ENCODE data around the gene LSR.

DNA sequence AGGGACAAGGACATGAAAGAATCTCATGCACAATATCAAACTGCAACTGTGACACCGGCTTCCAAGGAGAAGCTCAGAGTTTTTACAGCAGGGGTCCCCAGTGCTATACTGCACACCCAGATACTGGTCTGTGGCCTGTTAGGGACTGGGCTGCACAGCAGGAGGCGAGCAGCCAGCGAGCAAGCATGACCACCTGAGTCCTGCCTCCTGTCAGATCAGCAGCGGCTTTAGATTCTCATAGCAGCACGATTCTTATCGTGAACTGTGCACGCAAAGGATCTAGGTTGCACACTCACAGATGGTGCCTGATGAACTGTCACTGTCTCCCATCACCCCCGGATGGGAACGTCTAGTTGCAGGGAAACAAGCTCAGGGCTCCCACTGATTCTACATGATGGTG lies 67.1 kb downstream of the LSR start:
- TF ChIP-seq, protein P1, sequence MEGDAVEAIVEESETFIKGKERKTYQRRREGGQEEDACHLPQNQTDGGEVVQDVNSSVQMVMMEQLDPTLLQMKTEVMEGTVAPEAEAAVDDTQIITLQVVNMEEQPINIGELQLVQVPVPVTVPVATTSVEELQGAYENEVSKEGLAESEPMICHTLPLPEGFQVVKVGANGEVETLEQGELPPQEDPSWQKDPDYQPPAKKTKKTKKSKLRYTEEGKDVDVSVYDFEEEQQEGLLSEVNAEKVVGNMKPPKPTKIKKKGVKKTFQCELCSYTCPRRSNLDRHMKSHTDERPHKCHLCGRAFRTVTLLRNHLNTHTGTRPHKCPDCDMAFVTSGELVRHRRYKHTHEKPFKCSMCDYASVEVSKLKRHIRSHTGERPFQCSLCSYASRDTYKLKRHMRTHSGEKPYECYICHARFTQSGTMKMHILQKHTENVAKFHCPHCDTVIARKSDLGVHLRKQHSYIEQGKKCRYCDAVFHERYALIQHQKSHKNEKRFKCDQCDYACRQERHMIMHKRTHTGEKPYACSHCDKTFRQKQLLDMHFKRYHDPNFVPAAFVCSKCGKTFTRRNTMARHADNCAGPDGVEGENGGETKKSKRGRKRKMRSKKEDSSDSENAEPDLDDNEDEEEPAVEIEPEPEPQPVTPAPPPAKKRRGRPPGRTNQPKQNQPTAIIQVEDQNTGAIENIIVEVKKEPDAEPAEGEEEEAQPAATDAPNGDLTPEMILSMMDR (IDR thresholded peaks at IDR 0.05): no peak
- TF ChIP-seq EZH2 (IDR thresholded peaks at IDR 0.05; ENCODE audit: borderline replicate concordance, insufficient read depth, low read depth, low read length, poor library complexity, severe bottlenecking): no peak
